ENCODE data around the gene VPS4A.
A peak's percentile ranks its signal among the peaks of the same experiment; 100 is the strongest.

VPS4A gene

DNA sequence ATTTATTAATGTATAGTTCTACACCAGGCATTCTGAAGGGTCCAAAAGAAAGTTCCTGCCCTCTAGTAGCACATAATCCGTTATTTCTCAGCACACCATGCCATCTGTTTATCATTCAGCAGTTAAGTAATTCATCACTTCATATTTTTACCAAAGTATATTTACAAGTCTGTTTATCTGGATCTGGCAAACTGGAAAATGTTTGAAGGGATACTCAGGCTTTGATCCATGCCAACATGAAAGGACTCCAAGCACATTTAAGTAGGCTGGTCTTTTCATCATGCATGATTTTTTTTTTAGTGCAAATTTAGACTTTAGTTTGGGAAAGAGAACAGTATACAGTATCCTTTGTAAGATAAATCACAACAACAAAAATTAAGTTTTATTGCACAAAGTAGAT lies 4.1 kb upstream of the VPS4A start:
- no peak for DNase-seq (ENCODE audit: low spot score)

DNA sequence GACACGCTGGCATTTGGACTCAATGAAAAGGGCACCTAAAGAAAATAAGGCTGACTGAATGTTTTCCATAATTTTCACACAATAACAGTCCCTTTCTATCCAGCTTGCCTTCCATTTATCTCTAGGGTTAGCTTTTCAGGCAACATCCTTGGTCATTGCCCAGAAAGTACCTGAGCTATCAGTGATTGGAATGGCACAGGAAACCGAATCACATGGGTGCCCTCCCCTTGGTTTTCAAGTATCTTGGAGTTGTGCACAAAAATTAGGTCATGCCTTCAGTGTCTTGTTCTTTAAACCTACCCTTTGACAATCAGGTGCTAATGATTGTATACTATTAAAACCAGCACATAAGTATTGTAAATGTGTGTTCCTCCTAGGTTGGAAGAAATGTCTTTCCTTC lies 3.3 kb upstream of the VPS4A start:
- no peak for DNase-seq (ENCODE audit: low spot score)

DNA sequence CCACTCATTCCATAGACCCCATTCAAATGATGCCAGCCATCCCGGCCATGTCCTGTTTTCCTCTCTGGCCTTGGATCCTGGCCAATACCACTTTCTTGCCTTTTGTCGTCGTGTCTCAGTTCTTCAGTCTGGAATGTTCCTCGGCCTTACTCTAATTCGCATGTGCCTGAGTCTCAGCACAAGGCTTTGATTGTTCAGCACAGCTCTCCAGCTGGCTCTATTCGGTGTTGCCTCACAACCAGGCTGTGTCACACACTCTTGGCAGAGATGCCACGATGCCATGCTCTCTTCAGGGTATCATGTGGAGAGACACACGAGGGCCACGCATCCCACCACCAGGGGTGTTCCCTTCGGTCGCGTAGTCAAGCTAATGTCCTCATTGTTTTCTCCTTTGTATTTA lies 1.8 kb upstream of the VPS4A start:
- DNase-seq (ENCODE audit: low spot score), result no peak

DNA sequence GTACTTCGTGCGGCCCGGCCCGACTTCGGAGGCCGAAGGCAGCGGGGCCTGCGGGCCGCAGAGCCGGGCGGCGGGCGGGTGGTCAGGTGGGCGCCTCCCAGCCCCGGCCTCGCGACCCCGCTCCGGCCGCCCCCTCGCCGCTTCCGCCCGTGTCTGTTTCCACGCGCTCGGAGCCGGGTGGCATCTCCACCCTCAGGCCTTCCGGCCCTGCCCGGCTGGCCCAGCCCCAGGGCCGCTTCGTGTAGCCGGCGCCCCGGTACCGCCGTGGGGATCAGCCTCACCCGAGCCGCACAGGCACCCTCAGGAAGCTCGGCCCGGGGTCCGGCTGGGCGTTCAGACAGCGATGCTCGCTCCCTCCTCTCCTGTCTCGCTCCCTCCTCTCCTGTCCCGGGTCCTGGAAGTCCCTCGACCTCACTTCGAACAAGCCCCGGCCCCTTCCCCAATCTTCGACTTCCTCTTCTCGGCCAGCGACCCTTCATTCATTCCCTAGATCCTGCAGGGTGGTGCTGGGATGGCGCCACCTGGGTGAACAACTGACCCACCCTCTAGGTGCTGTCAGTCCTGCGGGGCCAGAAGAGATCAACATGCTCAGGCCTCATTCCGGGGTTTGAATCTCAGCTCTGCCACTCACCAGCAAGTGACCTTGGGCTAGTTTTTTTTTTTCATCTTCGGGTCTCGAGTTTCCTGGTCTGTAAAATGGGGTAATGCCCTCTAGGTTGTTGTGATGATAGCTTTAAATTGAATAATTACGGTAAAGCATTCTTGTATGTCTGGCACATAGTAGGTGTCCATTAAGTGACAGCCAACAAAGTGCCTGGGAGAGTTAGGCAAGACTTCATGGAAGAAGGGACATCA lies 610 bp downstream of the VPS4A start:
- peak; percentile 81 for DNase-seq (ENCODE audit: low spot score)

DNA sequence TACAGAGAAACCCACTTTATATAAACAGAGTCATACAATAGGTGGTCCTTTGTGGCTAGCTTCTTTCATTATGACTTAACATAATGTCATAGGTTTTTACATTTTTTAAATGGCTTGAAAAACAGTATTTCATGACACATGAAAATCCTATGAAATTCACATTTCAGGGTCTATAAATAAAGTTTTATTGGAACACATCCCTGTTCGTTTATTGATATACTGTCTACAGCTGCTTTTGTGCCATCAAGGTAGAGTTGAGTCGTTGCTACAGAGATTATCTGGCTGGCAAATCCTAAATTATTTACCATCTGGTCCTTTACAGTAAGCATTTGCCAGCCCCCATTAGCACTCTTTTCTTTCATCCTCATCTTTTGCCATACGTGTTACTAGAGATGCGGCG lies 2.3 kb downstream of the VPS4A start:
- no peak for DNase-seq (ENCODE audit: low spot score)

DNA sequence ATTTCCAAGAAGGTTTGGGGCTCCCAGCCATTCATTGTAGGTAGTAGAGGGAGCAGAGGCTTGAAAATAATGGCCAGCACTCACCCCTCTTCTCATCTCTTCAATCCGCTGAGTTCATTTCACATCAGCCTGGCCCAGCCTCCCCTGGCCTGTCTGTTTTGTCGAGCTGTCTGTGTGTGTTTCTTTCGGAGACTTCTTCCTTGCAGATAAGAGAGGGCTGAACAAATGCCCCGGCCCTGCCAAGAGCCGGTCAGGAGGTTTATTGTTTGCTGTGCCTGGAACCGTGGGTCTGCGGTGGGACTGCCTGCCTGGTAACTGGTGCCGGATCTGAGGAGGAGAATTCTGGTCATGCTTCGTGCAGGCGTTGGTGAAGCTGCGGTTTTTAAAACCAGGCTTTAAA lies 3.4 kb downstream of the VPS4A start:
- no peak for DNase-seq (ENCODE audit: low spot score)

DNA sequence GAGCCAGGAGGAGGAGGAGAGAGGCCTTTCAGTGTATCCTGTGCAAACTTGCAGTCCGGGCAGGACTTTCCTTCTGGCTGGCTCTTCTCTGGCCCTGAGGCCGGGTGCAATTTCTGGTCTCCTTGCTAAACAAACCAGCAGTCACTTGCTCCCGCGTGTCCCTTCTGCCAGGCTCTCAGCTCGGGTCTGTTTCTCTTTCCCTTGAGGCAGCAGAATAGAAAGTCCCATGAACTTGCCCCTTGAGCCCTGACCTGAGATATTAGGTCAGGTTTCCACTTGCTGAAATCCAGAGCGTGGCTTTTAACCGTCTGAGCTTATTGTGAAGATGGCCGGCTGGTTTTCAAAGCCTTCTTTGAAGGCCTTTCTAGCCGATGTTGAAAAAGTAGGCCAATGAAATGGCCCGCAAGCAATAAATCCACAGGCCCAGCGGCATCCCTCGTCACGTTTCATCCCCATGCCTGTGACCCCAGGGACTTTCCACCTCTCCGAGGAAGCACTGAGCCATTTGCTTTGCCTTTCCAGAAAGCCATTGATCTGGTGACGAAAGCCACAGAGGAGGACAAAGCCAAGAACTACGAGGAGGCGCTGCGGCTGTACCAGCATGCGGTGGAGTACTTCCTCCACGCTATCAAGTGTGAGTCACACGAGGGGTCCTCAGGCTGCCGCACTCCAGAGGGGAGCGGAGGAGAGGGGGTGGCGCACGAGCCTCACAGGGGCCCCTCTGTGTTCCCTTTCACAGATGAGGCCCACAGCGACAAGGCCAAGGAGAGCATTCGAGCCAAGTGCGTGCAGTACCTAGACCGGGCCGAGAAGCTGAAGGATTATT lies 4.5 kb downstream of the VPS4A start:
- no peak for DNase-seq (ENCODE audit: low spot score)

DNA sequence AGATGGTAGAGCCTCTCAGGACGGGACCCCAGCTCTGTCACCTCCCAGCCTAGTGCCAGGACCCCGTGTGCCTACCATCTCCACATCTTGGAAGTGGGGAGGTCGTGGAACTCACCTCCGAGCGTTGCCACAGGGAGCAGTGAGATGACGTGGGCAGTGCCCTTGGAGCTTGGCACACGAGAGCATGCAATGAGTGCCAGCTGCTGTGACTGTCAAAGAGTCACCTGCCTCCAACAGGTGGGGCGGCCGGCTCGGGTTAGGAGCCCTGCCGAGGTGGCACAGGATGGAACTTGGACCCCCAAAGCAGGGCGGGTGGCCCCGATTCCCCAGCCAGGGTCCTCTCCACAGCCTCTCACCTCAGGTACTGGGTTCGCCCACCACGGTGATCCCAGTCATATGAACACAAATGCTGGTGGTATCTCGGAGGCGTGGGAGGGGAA lies 5.5 kb downstream of the VPS4A start:
- no peak for DNase-seq (ENCODE audit: low spot score)

DNA sequence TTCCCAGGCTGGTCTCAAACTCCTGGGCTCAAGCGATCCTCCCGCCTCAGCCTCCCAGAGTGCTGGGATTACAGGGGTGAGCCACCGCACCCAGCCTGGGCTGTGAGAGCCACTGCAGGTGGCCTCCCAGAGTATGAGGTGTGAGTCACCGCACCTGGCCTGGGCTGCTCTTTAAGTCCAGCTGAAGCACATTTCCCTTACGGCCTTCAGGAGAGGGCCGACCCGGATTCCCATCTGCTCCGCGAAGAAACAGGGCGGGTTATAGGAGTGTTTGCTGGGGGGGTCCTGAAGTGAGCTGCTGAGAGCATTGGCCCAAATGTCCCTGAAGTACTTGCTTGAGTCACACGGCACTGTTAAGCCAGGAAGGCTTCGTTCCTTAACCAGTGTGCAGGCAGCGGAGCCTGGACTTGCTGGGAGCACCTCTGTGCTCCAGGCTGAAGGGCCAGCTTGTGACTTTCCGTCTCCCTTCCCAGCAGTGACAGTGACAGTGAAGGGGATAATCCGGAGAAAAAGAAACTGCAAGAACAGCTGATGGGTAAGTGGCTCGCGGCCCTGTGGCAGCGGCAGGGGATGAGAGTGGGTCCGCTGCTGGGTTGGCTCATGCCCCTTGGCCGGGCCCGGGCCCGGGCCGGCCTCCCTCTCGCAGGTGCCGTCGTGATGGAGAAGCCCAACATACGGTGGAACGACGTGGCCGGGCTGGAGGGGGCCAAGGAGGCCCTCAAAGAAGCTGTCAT lies 7.2 kb downstream of the VPS4A start:
- no peak for DNase-seq (ENCODE audit: low spot score)

DNA sequence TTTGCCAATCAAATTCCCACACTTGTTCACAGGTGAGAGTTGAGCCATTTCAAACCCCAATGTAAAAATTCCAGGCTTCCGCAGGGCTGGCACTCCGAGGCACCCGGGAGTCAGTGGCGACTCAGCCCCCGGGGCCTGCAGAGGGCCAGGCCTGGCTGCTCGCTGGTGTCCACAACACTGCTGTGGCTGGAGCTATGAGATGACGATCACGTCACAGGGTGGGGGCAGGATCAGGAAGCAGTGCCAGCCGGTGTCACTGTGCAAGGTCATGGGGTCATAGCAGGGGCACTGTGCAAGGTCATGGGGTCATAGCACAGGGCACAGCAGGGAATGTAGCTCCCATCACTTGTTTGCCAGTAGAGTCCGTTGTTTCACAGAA lies 7.8 kb downstream of the VPS4A start:
- no peak for DNase-seq (ENCODE audit: low spot score)

DNA sequence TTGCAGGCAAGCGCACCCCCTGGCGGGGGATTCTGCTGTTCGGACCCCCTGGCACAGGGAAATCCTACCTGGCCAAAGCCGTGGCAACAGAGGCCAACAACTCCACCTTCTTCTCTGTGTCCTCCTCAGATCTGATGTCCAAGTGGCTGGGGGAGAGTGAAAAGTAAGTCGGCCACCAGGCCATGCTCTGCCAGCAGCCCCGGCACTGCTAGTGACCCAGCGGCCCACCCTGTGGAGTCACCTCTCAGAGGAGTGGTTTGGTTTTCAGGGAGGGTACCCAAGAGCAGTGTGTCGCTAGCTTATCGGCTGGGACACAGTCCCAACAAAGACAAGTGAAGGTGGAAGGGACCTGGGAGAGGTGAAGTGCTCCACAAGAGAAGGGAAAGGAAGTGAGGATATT lies 8.2 kb downstream of the VPS4A start:
- DNase-seq (ENCODE audit: low spot score), result no peak

DNA sequence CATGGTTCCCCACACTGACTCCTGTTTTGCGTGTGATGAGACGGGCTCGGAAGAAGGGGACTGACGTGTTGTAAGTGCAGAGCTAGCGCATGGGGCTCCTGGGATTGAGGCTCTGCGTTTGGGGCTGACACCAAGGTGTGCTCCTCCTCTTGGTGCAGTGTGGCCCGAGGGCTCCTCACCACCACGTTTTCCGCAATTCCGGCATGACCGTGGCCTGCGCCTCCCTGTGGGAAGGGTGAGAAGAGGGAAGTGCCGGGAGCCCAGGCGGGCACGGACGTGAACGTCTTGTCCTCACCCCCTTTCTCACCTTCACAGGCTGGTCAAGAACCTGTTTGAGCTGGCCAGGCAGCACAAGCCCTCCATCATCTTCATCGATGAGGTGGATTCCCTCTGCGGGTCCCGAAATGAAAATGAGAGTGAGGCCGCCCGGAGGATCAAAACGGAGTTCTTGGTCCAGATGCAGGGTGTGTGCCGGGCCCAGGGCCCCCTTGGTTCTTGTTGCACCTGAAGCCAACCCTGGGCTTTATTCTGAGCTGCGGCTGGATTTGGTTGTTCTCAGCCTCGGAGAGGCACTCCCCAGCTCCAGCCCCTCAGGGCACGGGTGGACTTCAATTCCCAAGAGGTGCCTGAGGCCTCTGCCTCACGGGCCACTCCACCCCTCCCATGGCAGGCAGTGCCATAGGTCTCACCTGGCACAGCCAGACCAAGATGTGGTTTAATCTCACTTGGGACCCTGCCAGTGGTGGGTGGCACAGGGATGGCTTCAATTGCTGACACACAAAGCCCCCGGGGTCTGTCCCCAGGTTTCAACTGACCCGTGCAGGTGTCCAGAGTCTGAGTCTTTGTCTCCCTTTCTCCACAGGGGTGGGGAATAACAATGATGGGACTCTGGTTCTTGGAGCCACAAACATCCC lies 8.9 kb downstream of the VPS4A start:
- DNase-seq (ENCODE audit: low spot score), result no peak

DNA sequence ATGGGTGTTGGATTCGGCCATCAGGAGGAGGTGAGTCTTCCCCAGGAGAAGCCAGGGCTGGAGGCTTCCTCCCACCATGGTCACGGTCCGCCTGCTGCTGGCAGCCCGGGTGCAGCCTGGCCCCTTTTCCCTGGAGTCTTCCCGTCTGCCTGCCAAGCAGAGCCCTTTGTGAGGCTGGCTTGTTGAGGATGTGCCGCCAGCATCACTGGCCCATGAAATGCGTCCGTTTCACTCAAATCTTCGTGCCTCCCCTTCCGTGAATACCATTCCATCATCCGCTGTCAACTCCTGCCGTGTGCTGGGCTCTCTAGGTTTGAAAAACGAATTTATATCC lies 9.6 kb downstream of the VPS4A start:
- DNase-seq (ENCODE audit: low spot score), result no peak

DNA sequence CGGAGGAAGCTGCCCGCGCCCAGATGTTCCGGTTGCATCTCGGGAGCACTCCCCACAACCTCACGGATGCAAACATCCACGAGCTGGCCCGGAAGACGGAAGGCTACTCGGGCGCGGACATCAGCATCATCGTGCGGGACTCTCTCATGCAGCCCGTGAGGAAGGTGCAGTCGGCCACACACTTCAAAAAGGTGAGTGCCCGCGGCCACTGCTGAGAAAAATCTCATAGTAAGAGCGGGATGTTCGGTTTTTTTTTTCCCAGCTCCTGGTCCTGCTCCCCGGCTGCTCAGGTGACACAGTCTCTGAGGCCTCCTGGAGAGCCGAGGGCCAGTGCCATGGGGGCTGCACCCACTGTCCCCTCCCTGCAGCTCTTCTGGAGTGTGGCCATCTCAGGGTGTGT lies 9.9 kb downstream of the VPS4A start:
- no peak for DNase-seq (ENCODE audit: low spot score)

DNA sequence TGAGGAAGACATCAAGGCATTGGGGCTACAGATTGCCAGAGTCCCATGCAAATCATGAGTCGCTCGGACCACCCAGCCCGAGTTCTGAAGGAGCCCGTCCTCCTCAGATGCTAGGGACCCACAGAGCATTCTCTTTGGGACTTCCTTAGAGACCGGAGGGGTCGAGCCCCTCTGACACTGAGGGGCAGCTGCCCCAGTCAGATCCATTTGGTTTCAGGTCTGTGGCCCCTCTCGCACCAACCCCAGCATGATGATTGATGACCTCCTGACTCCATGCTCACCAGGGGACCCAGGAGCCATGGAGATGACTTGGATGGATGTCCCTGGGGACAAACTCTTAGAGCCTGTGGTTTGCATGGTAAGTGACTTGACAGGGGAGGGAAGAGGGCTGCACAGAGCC lies 11.2 kb downstream of the VPS4A start:
- no peak for DNase-seq (ENCODE audit: low spot score)

DNA sequence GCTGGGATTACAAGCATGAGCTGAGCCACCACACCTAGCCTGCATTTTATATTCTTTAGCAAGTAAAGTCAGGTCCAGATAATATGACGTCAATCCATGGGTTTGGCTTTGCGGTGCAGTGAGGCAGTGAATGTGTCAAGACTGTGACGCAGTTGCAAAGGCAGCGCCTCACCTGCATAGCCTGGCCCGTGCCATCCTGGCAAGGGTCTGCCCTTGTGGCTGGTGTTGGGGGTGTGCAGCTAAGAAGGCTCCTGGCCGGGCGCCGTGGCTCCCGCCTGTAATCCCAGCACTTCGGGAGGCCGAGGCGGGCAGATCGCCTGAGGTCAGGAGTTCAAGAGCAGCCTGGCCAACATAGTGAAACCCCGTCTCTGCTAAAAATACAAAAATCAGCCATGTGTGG lies 12.3 kb downstream of the VPS4A start:
- DNase-seq (ENCODE audit: low spot score), result no peak

DNA sequence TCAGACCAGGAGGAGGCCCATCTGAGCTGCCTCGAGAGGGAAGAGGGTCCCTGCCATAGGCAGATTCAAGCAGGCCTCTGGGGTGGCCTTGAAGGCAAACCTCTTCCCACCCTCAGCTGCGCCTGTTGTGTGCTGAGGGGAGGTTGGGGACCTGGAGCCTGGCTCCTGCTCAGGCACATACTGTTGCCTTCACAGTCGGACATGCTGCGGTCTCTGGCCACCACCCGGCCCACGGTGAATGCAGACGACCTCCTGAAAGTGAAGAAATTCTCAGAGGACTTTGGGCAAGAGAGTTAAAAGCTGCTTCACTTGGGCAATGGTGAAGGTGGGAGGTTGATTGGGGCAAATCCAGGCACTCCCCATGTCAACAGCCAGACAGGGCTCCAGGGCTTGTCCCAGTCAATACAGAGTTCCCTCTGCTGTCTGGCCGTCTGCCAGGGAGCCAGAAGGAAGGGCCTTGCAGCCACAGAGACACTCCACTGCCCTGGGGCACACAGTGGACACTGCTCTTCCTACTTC lies 12.9 kb downstream of the VPS4A start:
- DNase-seq (ENCODE audit: low spot score), result peak; percentile 67

DNA sequence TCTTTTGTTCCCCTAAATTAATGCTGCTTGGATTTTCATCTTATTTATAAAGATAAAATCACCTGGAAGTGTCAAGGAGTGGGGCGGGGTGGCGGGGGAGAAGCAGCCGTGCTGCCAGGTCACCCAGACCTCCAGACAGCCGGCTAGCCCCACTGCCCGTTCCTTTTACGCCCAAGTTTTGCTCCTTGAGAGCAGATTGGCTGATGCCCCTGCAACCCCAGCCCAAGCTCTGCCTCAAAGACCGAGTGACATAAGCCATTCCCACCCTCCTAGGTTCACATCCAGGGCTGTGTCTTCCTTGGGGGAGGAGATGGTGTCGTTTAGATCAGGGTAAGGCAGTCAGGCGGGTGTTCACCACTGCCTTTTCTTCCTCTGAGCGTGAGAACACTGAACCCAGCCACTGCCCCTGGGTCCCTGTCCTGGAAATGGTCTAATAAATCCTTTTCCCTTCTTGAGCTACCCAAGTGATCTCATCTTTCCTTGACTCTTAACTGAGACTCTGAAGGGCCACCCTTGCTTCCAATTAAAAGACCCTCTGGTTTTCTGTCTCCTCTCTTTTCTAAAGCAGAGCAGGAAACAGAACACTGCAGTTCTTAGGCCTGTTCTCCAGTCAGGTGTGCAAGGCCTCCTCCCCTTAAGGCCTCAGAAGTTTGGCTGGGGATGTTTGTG lies 13.6 kb downstream of the VPS4A start:
- no peak for DNase-seq (ENCODE audit: low spot score)

DNA sequence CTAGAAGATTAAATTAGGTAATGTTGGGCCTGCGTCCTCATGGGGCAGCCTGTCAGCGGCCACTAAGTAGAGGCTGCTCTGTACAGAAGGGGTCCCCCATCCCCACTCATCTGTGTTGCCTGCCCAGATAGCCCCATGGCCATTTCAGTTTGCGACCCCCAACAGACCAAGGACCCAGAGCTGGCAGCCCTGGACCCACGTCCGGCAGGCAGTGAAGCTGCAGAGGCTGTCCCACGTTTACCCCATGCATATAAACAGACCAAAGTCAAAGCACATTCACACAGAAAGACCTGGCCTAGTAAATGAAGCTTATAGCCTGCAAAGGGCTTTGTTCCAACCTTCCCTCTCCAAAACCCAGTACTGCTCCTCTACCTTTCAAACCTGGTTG lies 14.6 kb downstream of the VPS4A start:
- no peak for DNase-seq (ENCODE audit: low spot score)

DNA sequence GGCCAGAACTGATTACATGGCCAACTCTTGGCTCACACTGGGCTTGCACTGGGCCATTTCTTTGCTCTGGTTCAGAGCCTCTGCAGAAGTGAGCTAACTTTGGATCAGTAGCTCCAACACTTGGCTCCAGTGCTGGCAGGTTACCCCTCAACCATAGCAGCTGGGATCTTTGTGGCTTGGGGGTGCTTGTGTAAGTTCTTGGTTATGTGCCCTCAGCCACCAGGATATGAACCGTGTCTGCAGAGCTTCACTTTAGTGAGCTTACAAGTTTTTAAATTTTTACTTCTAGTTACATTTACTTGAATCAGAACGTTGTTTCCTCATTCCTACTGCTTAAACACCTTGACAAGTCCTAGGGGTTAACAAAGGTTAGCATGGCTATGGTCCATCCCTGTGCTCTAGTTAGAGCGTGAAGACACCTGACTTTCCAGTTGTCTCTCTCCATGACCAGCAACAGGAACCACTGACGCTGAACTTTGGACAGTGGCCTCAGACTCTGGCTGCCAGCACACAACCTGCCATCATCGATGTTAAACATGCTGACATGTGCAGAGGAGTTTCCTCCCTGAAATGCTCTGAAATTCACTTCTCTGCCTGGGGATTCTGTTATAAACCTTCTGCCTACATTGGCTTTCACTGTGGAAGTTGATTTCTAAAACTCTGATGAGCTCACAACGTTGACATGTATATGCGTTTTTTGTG lies 15.2 kb downstream of the VPS4A start:
- DNase-seq (ENCODE audit: low spot score), result peak; percentile 85
